Measurements from ENCODE around the gene TNPO3.

DNA sequence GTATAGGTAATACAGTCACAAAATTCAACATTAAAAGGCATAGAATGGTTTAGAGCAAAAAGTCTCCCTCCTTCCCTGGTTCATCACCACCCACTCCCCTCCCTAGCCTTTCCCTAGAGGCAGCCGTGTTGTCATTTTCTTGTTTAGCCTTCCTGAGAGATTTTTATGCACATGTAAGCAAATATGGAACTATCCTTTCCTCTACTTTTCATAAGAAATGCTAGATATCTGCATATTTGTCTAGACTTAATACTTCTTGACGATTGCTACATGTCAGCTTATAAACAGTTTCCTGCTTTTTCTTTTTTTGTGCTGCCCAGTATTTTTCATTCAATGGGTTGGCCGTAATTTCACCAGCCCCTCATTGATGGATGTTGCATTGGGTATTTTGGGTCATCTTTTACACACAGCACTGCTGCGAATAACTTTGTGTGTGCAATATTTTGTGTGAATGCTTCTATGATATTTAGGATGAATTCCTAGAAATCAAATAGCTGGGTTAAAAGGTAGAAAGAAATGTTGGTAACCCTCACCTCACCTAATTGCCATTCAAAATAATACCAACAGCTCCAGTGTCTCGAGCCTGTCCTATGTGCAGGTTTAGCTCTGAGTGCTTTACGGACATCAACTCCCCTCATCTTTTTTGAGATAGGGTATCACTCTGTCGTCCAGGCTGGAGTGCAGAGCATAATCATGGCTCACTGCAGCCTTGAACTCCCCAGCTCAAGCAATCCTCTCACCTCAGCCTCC lies 110.2 kb downstream of the TNPO3 start:
- TF ChIP-seq, protein P1, sequence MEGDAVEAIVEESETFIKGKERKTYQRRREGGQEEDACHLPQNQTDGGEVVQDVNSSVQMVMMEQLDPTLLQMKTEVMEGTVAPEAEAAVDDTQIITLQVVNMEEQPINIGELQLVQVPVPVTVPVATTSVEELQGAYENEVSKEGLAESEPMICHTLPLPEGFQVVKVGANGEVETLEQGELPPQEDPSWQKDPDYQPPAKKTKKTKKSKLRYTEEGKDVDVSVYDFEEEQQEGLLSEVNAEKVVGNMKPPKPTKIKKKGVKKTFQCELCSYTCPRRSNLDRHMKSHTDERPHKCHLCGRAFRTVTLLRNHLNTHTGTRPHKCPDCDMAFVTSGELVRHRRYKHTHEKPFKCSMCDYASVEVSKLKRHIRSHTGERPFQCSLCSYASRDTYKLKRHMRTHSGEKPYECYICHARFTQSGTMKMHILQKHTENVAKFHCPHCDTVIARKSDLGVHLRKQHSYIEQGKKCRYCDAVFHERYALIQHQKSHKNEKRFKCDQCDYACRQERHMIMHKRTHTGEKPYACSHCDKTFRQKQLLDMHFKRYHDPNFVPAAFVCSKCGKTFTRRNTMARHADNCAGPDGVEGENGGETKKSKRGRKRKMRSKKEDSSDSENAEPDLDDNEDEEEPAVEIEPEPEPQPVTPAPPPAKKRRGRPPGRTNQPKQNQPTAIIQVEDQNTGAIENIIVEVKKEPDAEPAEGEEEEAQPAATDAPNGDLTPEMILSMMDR (IDR thresholded peaks at IDR 0.05; ENCODE audit: low read depth, low read length) = no peak
- no peak for TF ChIP-seq EZH2phosphoT487 (IDR thresholded peaks at IDR 0.05; ENCODE audit: low read depth)

Measured in OCI-LY3 (cell line).